Mucosa of descending colon (tissue), 3 donors: ENCODE results near the gene AFG3L2. TPM values are rescaled to one million over a fixed set of nuclear protein-coding genes. Genes with fewer than 3 reads are reported as not detected.

Source experiments
- ATAC-seq: fragments of 200-7000 bp; cut with Tn5 transposase; one replicate; pipeline ENCODE4 v1.9.1; 2020; ENCODE audit warnings: mild to moderate bottlenecking, moderate library complexity
- DNase-seq, 3 donors: peaks; one replicate each; pipeline ENCODE4 v3.0.0-alpha.2; 2020
- H3K36me3 ChIP-seq: fragments of 200-600 bp; one replicate; pipeline ENCODE4 v1.8.0; 2021; ENCODE audit warnings: low read depth, mild to moderate bottlenecking
- H3K4me1 ChIP-seq: fragments of 200-600 bp; one replicate; pipeline ENCODE4 v1.8.0; 2021; ENCODE audit warnings: low read depth, mild to moderate bottlenecking
- H3K4me3 ChIP-seq: fragments of 200-600 bp; one replicate; pipeline ENCODE4 v1.8.0; 2021; ENCODE audit warnings: mild to moderate bottlenecking
- H3K9me3 ChIP-seq: fragments of 200-600 bp; one replicate; pipeline ENCODE4 v1.8.0; 2021; ENCODE audit warnings: mild to moderate bottlenecking
- intact Hi-C, 2 donors: fragments of 100-400 bp; cut with DNase I in 1 of 2; cut with micrococcal nuclease in 1 of 2; formaldehyde crosslinking; loops; one replicate each; pipeline versions ENCODE4 v1.11.0 to v1.11.1; 2022; cut with DNase I, micrococcal nuclease
- total RNA-seq, 3 donors: library from RNA; stranded (reverse); fragmentation: NEBNext Ultra II Directional in 2 of 3; extraction: Animal tissue kit (Norgen Biotek cat#: 25700) in 2 of 3; gene quantifications; one replicate each; pipeline versions ENCODE4 v1.2.1 to v1.2.4, GENCODE V29; 2021 to 2023
- TF ChIP-seq, protein P1 (sequence below): fragments of 200-600 bp; IDR thresholded peaks from one replicate; pipeline ENCODE4 v1.8.0; 2022; ENCODE audit warnings: antibody characterized with exemption, mild to moderate bottlenecking
- donor health status: DM: no; HTN: no; CAD: no; lungs with moderate emphysema.
- donor health status: DM: no; HTN: no; CAD: no.
- donor health status: DM: no; HTN: yes; CAD: no.

Gene AFG3L2
- total RNA-seq, 3 donors from 2014 or later, result 68.5 to 104 (median 93.1) TPM

DNA sequence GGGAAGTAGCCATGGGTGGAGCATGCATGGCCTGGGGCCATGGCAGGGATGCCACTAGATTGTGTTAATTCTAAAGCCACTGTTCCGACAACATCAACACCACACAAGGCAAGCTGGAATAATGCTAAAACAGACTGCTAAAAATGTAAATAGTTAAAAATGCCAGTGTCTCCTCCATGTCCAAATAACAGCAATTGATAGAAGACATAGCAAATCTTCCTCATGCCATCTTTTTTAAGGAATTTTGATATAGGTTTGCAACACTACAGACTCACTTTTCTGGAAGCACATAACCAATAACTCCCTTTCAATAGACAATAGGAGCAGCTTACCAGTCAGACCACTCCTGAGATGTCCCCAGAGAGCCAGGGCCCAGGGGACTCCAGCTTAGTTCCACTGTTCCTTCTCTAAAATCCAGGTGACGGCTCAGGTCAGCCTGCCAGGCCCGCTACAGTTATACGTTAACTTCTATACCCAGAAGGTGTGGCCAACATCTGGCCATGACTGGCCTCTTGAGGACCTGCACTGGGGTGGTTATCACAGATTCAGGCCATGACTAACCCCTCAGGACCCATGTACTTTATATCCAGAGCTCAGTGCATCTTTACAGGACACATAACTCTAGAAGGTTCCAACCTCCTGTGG, 48.7 kb downstream of the AFG3L2 start:
- no peaks in the 10 kb centered on the region for H3K4me1 ChIP-seq
- TF ChIP-seq, protein P1, sequence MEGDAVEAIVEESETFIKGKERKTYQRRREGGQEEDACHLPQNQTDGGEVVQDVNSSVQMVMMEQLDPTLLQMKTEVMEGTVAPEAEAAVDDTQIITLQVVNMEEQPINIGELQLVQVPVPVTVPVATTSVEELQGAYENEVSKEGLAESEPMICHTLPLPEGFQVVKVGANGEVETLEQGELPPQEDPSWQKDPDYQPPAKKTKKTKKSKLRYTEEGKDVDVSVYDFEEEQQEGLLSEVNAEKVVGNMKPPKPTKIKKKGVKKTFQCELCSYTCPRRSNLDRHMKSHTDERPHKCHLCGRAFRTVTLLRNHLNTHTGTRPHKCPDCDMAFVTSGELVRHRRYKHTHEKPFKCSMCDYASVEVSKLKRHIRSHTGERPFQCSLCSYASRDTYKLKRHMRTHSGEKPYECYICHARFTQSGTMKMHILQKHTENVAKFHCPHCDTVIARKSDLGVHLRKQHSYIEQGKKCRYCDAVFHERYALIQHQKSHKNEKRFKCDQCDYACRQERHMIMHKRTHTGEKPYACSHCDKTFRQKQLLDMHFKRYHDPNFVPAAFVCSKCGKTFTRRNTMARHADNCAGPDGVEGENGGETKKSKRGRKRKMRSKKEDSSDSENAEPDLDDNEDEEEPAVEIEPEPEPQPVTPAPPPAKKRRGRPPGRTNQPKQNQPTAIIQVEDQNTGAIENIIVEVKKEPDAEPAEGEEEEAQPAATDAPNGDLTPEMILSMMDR, result no peak
- DNase-seq (no peak), ATAC-seq (no peak)
- H3K9me3 ChIP-seq, result no peaks in the 10 kb centered on the region
- no peak overlapping the region for H3K4me3 ChIP-seq
- intact Hi-C loops, result no loop called here
- H3K36me3 ChIP-seq, result peaks cover 13% of the 10 kb centered on the region

GRCh38 chr18:12327510-12328178, 49.4 kb downstream of the AFG3L2 start:
- TF ChIP-seq, protein P1, result peak; percentile 77
- Histone ChIP-seq H3K9me3 (no peaks in the 10 kb centered on the region), H3K4me1 (no peaks in the 10 kb centered on the region), H3K36me3 (peaks cover 13% of the 10 kb centered on the region), H3K4me3 (no peak overlapping the region)
- DNase-seq, result peak; percentile 81 to 91 (median 84)
- intact Hi-C loops, result no loop called here
- peak; percentile 92 for ATAC-seq

- no peak for ATAC-seq
- TF ChIP-seq, protein P1, result no peak
- H3K4me1 ChIP-seq, result no peaks in the 10 kb centered on the region
- H3K9me3 ChIP-seq, result no peaks in the 10 kb centered on the region
- H3K4me3 ChIP-seq, result no peak overlapping the region
- DNase-seq, result no peak
- intact Hi-C loops, result no loop called here
- H3K36me3 ChIP-seq, result peaks cover 13% of the 10 kb centered on the region
These were observed 50.1 kb downstream of the AFG3L2 start for GRCh38 chr18:12326711-12327460.

DNA sequence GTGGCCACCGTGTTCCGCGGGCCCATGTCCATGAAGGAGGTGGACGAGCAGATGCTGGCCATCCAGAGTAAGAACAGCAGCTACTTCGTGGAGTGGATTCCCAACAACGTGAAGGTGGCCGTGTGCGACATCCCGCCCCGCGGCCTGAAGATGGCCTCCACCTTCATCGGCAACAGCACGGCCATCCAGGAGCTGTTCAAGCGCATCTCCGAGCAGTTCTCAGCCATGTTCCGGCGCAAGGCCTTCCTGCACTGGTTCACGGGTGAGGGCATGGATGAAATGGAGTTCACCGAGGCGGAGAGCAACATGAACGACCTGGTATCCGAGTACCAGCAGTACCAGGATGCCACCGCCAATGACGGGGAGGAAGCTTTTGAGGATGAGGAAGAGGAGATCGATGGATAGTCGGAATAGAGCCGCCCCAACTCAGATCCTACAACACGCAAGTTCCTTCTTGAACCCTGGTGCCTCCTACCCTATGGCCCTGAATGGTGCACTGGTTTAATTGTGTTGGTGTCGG, 51.2 kb downstream of the AFG3L2 start:
- no peak for DNase-seq
- intact Hi-C loops, result no loop called here

More for the DNA sequence above, 51.2 kb downstream of the AFG3L2 start:
- no peaks in the 10 kb centered on the region for H3K4me1 ChIP-seq
- H3K4me3 ChIP-seq, result no peak overlapping the region
- TF ChIP-seq, protein P1, result no peak
- peaks cover 13% of the 10 kb centered on the region for H3K36me3 ChIP-seq
- no peaks in the 10 kb centered on the region for H3K9me3 ChIP-seq
- ATAC-seq, result no peak
